H1 (cell line): ENCODE data around the gene NASP. TPM values are rescaled to one million over a fixed set of nuclear protein-coding genes. Genes with fewer than 3 reads are reported as not detected.

Experiments used
- CTCF ChIA-PET: fragments of 300-600 bp; sonication (Branson Sonifier 250); formaldehyde crosslinking; loops from one replicate; lab custom pipeline; 2021; ENCODE audit not compliant: partially characterized antibody; lab: Charles Lee
- POLR2A ChIA-PET: fragments of 300-600 bp; sonication (Branson Sonifier 250); formaldehyde crosslinking; loops from one replicate; lab custom pipeline; 2021; ENCODE audit warnings: inconsistent platforms; ENCODE audit not compliant: partially characterized antibody; lab: Charles Lee
- DNase-seq, 2 experiments: peaks; one replicate each; pipeline versions ENCODE4 v3.0.0 to v3.0.0-alpha.2; 2010 to 2022; ENCODE audit warnings: low spot score in 2 of 2, low read depth in 1 of 2, mixed read lengths in 1 of 2
- FAIRE-seq: peaks from 2 replicates; lab custom pipeline; 2011; peaks lifted over from hg19 to GRCh38; lab: Jason Lieb, UNC
- H2AFZ ChIP-seq: 2 replicates; pipeline ENCODE4 v1.8.1; 2012; ENCODE audit warnings: low read length, inconsistent platforms
- H2AK5ac ChIP-seq: 2 replicates; pipeline ENCODE4 v1.6.1; 2013; ENCODE audit warnings: low read depth, low read length
- H2BK120ac ChIP-seq: replicated peaks from 2 replicates; pipeline ENCODE3; 2013; ENCODE audit warnings: low read depth, low read length, inconsistent platforms
- H2BK12ac ChIP-seq: 2 replicates; pipeline ENCODE4 v1.6.1; 2013; ENCODE audit warnings: low read depth, low read length
- H2BK15ac ChIP-seq: 2 replicates; pipeline ENCODE4 v1.6.1; 2013; ENCODE audit warnings: low read length
- H2BK20ac ChIP-seq: 2 replicates; pipeline ENCODE4 v1.6.1; 2013; ENCODE audit warnings: low read length
- H2BK5ac ChIP-seq: 2 replicates; pipeline ENCODE4 v1.6.1; 2013; ENCODE audit warnings: low read depth, low read length
- H3K14ac ChIP-seq: 2 replicates; pipeline ENCODE4 v1.6.1; 2013; ENCODE audit warnings: inconsistent platforms; ENCODE audit not compliant: insufficient read length
- H3K18ac ChIP-seq: 2 replicates; pipeline ENCODE4 v1.6.1; 2013; ENCODE audit warnings: low read length; ENCODE audit errors: extremely low read depth
- H3K23ac ChIP-seq: 2 replicates; pipeline ENCODE4 v1.6.1; 2013; ENCODE audit warnings: inconsistent platforms; ENCODE audit not compliant: insufficient read length
- H3K23me2 ChIP-seq: 2 replicates; pipeline ENCODE4 v1.6.1; 2013; ENCODE audit warnings: low read depth, low read length
- H3K27ac ChIP-seq: 2 replicates; pipeline ENCODE4 v1.6.1; 2011; ENCODE audit warnings: low read depth, low read length, inconsistent platforms
- H3K27me3 ChIP-seq, 4 experiments: replicated peaks in 1 of 4; 1 replicate in 1 of 4; 2 replicates in 3 of 4; pipeline versions ENCODE4 v1.6.1 to v1.8.1; 2011 to 2013; ENCODE audit warnings: low read length in 3 of 4, mild to moderate bottlenecking in 3 of 4, inconsistent platforms in 2 of 4, mixed read lengths in 2 of 4, moderate library complexity in 1 of 4; ENCODE audit not compliant: control insufficient read depth in 3 of 4, insufficient read depth in 3 of 4; ENCODE audit errors: extremely low read depth in 1 of 4
- H3K36me3 ChIP-seq, 4 experiments: 2 replicates each; pipeline versions ENCODE4 v1.6.1 to v1.8.1; 2011 to 2013; ENCODE audit warnings: mild to moderate bottlenecking in 4 of 4, low read length in 3 of 4, moderate library complexity in 2 of 4, control low read depth in 1 of 4, inconsistent platforms in 1 of 4; ENCODE audit not compliant: insufficient read depth in 4 of 4, control insufficient read depth in 2 of 4
- H3K4ac ChIP-seq: replicated peaks from 2 replicates; pipeline ENCODE3; 2013; ENCODE audit warnings: low read length, low read depth, mixed read lengths, inconsistent platforms; ENCODE audit not compliant: insufficient read length
- H3K4me1 ChIP-seq, 4 experiments: replicated peaks in 1 of 4; 1 replicate in 1 of 4; 2 replicates in 3 of 4; pipeline versions ENCODE4 v1.6.1 to v1.8.1; 2011 to 2013; ENCODE audit warnings: low read length in 3 of 4, inconsistent platforms in 2 of 4, mixed read lengths in 1 of 4; ENCODE audit not compliant: insufficient read depth in 4 of 4, control insufficient read depth in 3 of 4
- H3K4me2 ChIP-seq, 2 experiments: 2 replicates each; pipeline versions ENCODE4 v1.6.1 to v1.8.1; 2011 to 2013; ENCODE audit warnings: low read depth in 2 of 2, low read length in 2 of 2, control low read depth in 1 of 2, inconsistent platforms in 1 of 2, mild to moderate bottlenecking in 1 of 2; ENCODE audit not compliant: insufficient read depth in 1 of 2
- H3K4me3 ChIP-seq, 4 experiments: fragments of 200-600, 300-600 bp in 1 of 4; sonication (generic), shearing (Covaris generic), sonication (Bioruptor Twin) in 1 of 4; 2 replicates each; pipeline versions ENCODE4 v1.5.1 to v1.8.1; 2011 to 2016; ENCODE audit warnings: low read length in 4 of 4, low read depth in 3 of 4, control low read depth in 2 of 4, inconsistent platforms in 2 of 4, mild to moderate bottlenecking in 2 of 4, mixed read lengths in 1 of 4, moderate library complexity in 1 of 4; ENCODE audit not compliant: insufficient read depth in 2 of 4; ENCODE audit errors: extremely low read depth in 1 of 4
- H3K56ac ChIP-seq: replicated peaks from 2 replicates; pipeline ENCODE3; 2013; ENCODE audit warnings: low read depth, mild to moderate bottlenecking, mixed read lengths, low read length, inconsistent platforms; ENCODE audit not compliant: insufficient read length
- H3K79me1 ChIP-seq: 2 replicates; pipeline ENCODE4 v1.6.1; 2013; ENCODE audit warnings: low read depth, low read length, control low read depth
- H3K79me2 ChIP-seq, 2 experiments: 2 replicates each; pipeline versions ENCODE4 v1.6.1 to v1.8.1; 2012 to 2013; ENCODE audit warnings: low read length in 2 of 2, mild to moderate bottlenecking in 2 of 2, inconsistent platforms in 1 of 2; ENCODE audit not compliant: insufficient read depth in 2 of 2, control insufficient read depth in 1 of 2
- H3K9ac ChIP-seq, 4 experiments: replicated peaks in 1 of 4; 1 replicate in 1 of 4; 2 replicates in 3 of 4; pipeline versions ENCODE4 v1.6.1 to v1.8.1; 2011 to 2013; ENCODE audit warnings: low read depth in 3 of 4, low read length in 3 of 4, control low read depth in 2 of 4, mild to moderate bottlenecking in 2 of 4, moderate library complexity in 2 of 4, inconsistent platforms in 1 of 4; ENCODE audit errors: extremely low read depth in 1 of 4
- H3K9me3 ChIP-seq, 2 experiments: 2 replicates each; pipeline versions ENCODE4 v1.6.1 to v1.8.1; 2012 to 2013; ENCODE audit warnings: mild to moderate bottlenecking in 2 of 2, moderate library complexity in 2 of 2, control low read depth in 1 of 2, inconsistent platforms in 1 of 2, low read depth in 1 of 2, low read length in 1 of 2, mixed read lengths in 1 of 2; ENCODE audit not compliant: insufficient read depth in 2 of 2
- H4K20me1 ChIP-seq, 2 experiments: replicated peaks in 1 of 2; 2 replicates each; pipeline versions ENCODE3 to v1.8.1; 2011 to 2013; ENCODE audit warnings: inconsistent platforms in 2 of 2, low read length in 2 of 2, mild to moderate bottlenecking in 1 of 2; ENCODE audit not compliant: insufficient read depth in 2 of 2, control insufficient read depth in 1 of 2
- H4K5ac ChIP-seq: 2 replicates; pipeline ENCODE4 v1.6.1; 2013; ENCODE audit warnings: low read length, low read depth, mixed read lengths, inconsistent platforms; ENCODE audit not compliant: insufficient read length
- H4K8ac ChIP-seq: 2 replicates; pipeline ENCODE4 v1.8.0; 2013; ENCODE audit warnings: mild to moderate bottlenecking, moderate library complexity, low read length, inconsistent platforms; ENCODE audit not compliant: insufficient read depth; ENCODE audit errors: extremely low read depth
- H4K91ac ChIP-seq: replicated peaks from 2 replicates; pipeline ENCODE3; 2013; ENCODE audit warnings: low read length, mixed read lengths, inconsistent platforms; ENCODE audit not compliant: insufficient read length
- BACH1 ChIP-seq: IDR thresholded peaks from 2 replicates; pipeline ENCODE4 v1.6.1; 2012; ENCODE audit warnings: low read length, improper control_type of control experiment
- BRCA1 ChIP-seq: IDR thresholded peaks from 2 replicates; pipeline ENCODE4 v1.6.1; 2012; ENCODE audit warnings: low read depth, low read length, improper control_type of control experiment
- CTCF ChIP-seq, 3 experiments: IDR thresholded peaks; 1 replicate in 2 of 3; 2 replicates in 1 of 3; pipeline versions ENCODE4 v1.5.1 to v1.6.1; 2011; ENCODE audit warnings: low read length in 3 of 3, mild to moderate bottlenecking in 3 of 3, inconsistent platforms in 2 of 3, low read depth in 1 of 3, moderate library complexity in 1 of 3; ENCODE audit not compliant: insufficient read depth in 1 of 3; ENCODE audit errors: control extremely low read depth in 1 of 3
- PHF8 ChIP-seq: fragments of 200-600 bp; sonication (generic); conservative IDR thresholded peaks from 2 replicates; pipeline ENCODE4 v1.7.1; 2012; ENCODE audit warnings: low read depth, mild to moderate bottlenecking, inconsistent platforms, low read length, moderate library complexity
- RAD21 ChIP-seq, 2 experiments: IDR thresholded peaks in 1 of 2; conservative IDR thresholded peaks in 1 of 2; 2 replicates each; pipeline ENCODE4 v1.6.1; 2011; ENCODE audit warnings: low read depth in 2 of 2, low read length in 2 of 2, improper control_type of control experiment in 1 of 2, inconsistent platforms in 1 of 2, mild to moderate bottlenecking in 1 of 2, moderate library complexity in 1 of 2
- RFX5 ChIP-seq: IDR thresholded peaks from 2 replicates; pipeline ENCODE4 v1.6.1; 2011; ENCODE audit warnings: low read depth, low read length, improper control_type of control experiment, borderline replicate concordance
- RNF2 ChIP-seq: fragments of 200-900, 300-1000 bp; sonication (generic); IDR thresholded peaks from 2 replicates; pipeline ENCODE4 v1.7.1; 2016; ENCODE audit warnings: borderline replicate concordance, low read depth, mild to moderate bottlenecking, antibody characterized with exemption, low read length; ENCODE audit not compliant: poor library complexity, severe bottlenecking; ENCODE audit errors: missing control alignments
- SP4 ChIP-seq: IDR thresholded peaks from 2 replicates; pipeline ENCODE4 v1.6.1; 2012; ENCODE audit warnings: low read length, inconsistent platforms
- SRF ChIP-seq: IDR thresholded peaks from 2 replicates; pipeline ENCODE4 v1.6.1; 2011; ENCODE audit warnings: mild to moderate bottlenecking, low read depth, low read length, moderate library complexity
- TCF12 ChIP-seq: IDR thresholded peaks from 2 replicates; pipeline ENCODE4 v1.6.1; 2011; ENCODE audit warnings: low read depth, mild to moderate bottlenecking, low read length
- WGBS, 2 experiments: shearing (Covaris generic) in 1 of 2; methylation state at CpG; one replicate each; pipeline versions ENCODE4 v1.1.6 to v1.1.7; 2013 to 2015; ENCODE audit warnings: low lambda C conversion rate in 2 of 2, mixed read lengths in 2 of 2, inconsistent platforms in 1 of 2, low coverage in 1 of 2, missing lambda C conversion rate in 1 of 2; ENCODE audit not compliant: insufficient replicate concordance in 2 of 2, insufficient coverage in 1 of 2, insufficient read length in 1 of 2; ENCODE audit errors: extremely low coverage in 1 of 2, missing lambda C conversion rate in 1 of 2; 5-methylcytosine and 5-hydroxymethylcytosine counted together
- polyA plus RNA-seq, 7 experiments: library from polyadenylated mRNA; depleted of rRNA in 3 of 7; stranded (reverse) in 5 of 7; unstranded in 2 of 7; fragments of >200 nt in 5 of 7; fragments of 200-250 nt in 2 of 7; gene quantifications; 1 replicate in 5 of 7; 2 replicates in 1 of 7; 4 replicates in 1 of 7; pipeline versions ENCODE4 v1.2.1 to v1.2.3, GENCODE V29; 2011 to 2013; ENCODE audit warnings: missing spikeins in 2 of 7, mixed read lengths in 2 of 7
- total RNA-seq: library from RNA; stranded (reverse); fragmentation: NEBNext Ultra II Directional; extraction: Animal tissue kit (Norgen Biotek cat#: 25700); gene quantifications from 2 replicates; pipeline ENCODE4 v1.2.1, GENCODE V29; 2021

The NASP gene
- total and polyA plus RNA-seq, 2 of the 8 experiments (the other 6 are each of a cell fraction or from before 2014, with no cell fraction given): 263 to 647 TPM

GRCh38 chr1:45566722-45567121 lies 17.1 kb upstream of the NASP start:
- Histone ChIP-seq H4K91ac (no peak overlapping the region), H3K4me3 (no peak overlapping the region), H3K9ac (no peak overlapping the region), H3K36me3 (peaks cover 32 to 72% (median 55%) of the 10 kb centered on the region in 4 experiments), H2AFZ (no peak overlapping the region), H3K79me2 (peaks cover 0 to 14% of the 10 kb centered on the region in 2 experiments; a peak in 2 of 4 replicates), H4K8ac (no peak overlapping the region), H3K23ac (no peak overlapping the region), H2BK15ac (no peak overlapping the region), H3K4me1 (no peaks in the 10 kb centered on the region), H4K20me1 (peaks cover 8 to 19% of the 10 kb centered on the region in 2 experiments), H3K9me3 (no peaks in the 10 kb centered on the region), H3K27me3 (no peaks in the 10 kb centered on the region), H3K14ac (no peak overlapping the region), H3K23me2 (no peaks in the 10 kb centered on the region), H2AK5ac (no peak overlapping the region), H3K18ac (no peak overlapping the region)
- no peak for FAIRE-seq
- POLR2A ChIA-PET: interaction anchor here (1.0 to 16.6 kb wide), 7 partner anchors 11 to 57 kb away, joined by 3 to 222 read pairs (median 107); partner anchors contain the start of genes AKR1A1, NASP and PRDX1
- CTCF ChIA-PET: interaction anchor here (0.6 to 10.7 kb wide), 7 partner anchors 10 to 57 kb away, joined by 3 to 133 read pairs (median 5); partner anchors contain the start of genes AKR1A1 and NASP
- no peak for TF ChIP-seq SRF
- TF ChIP-seq BRCA1: no peak
- TF ChIP-seq SP4: no peak
- TF ChIP-seq RFX5: no peak
- no peak for TF ChIP-seq RNF2
- no peak for TF ChIP-seq CTCF (IDR thresholded peaks at IDR 0.05; ENCODE audit: control extremely low read depth in 1 of 3, insufficient read depth in 1 of 3, low read depth in 1 of 3, low read length in 3 of 3)
- TF ChIP-seq TCF12: no peak
- no peak for TF ChIP-seq RAD21 (IDR thresholded peaks at IDR 0.05 in 1 of 2, conservative IDR thresholded peaks at IDR 0.05 in 1 of 2; ENCODE audit: low read depth in 2 of 2, low read length in 2 of 2)
- TF ChIP-seq PHF8: no peak
- TF ChIP-seq BACH1: no peak
- TF ChIP-seq, all 59 proteins: peak for 0
- Histone ChIP-seq H2BK120ac (no peak overlapping the region), H3K27ac (no peak overlapping the region), H4K5ac (no peak overlapping the region), H3K4ac (no peak overlapping the region), H2BK5ac (no peak overlapping the region), H2BK20ac (no peak overlapping the region), H3K4me2 (no peak overlapping the region), H3K56ac (no peak overlapping the region), H3K79me1 (0 out of 2 replicates have a peak, but pooled peaks cover 3% of the 10 kb centered on the region), H2BK12ac (no peak overlapping the region)
- 100% methylated on average over 5 of the region's 5 CpGs; no CpG with 5 or more reads in 1 of the 2 experiments for WGBS, 2 experiments
- DNase-seq: no peak
